ENCODE measurements around the gene CFAP61.

DNA sequence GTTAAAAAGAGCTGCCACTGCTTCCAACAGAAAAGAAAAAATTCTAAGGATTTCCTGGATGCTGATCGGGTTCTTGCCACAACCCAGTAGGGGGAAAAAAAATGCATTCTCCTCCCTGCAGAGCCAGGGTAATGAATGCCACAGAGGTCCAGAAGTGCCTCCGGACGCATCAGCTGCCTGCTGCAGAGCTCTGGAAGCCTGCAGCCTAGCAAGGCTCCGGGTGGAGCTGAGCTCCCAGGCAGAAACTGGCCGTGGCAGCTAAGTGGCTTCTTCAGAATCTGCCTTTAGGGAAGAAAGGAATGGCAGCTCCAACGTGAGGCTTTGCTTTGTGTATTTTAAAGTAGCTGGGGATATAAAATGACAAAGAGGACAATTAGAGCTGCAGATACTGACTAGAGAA lies 155.0 kb downstream of the CFAP61 start:
- TF ChIP-seq, protein P1, sequence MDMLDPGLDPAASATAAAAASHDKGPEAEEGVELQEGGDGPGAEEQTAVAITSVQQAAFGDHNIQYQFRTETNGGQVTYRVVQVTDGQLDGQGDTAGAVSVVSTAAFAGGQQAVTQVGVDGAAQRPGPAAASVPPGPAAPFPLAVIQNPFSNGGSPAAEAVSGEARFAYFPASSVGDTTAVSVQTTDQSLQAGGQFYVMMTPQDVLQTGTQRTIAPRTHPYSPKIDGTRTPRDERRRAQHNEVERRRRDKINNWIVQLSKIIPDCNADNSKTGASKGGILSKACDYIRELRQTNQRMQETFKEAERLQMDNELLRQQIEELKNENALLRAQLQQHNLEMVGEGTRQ (CRISPR knock-in tag; IDR thresholded peaks at IDR 0.05): no peak
- no peak for TF ChIP-seq STAT5A (IDR thresholded peaks at IDR 0.05; ENCODE audit: borderline replicate concordance, low read length)
- TF ChIP-seq SIN3A (IDR thresholded peaks at IDR 0.05; ENCODE audit: borderline replicate concordance in 2 of 2, control insufficient read depth in 1 of 2, low read depth in 2 of 2, low read length in 2 of 2): no peak
- TF ChIP-seq MTF1 (CRISPR knock-in tag; IDR thresholded peaks at IDR 0.05; ENCODE audit: borderline replicate concordance): no peak
- no peak for TF ChIP-seq ZNF354B (CRISPR knock-in tag; IDR thresholded peaks at IDR 0.05)
- no peak for TF ChIP-seq EZH2 (IDR thresholded peaks at IDR 0.05; ENCODE audit: borderline replicate concordance, low read depth, low read length)
